NCI-H1436 treated with DMSO at 0.1 percent for 48 hours (cell line): ENCODE measurements around the gene COPE.
"Not testable (repeated sequence)": the region's sequence is repeated elsewhere in the genome, so short reads cannot be mapped to it uniquely, and the experiment has no call there.

Experiments used
- DNase-seq: peaks from one replicate; lab custom pipeline; 2025; lab: John Stamatoyannopoulos, UW

COPE gene

DNA sequence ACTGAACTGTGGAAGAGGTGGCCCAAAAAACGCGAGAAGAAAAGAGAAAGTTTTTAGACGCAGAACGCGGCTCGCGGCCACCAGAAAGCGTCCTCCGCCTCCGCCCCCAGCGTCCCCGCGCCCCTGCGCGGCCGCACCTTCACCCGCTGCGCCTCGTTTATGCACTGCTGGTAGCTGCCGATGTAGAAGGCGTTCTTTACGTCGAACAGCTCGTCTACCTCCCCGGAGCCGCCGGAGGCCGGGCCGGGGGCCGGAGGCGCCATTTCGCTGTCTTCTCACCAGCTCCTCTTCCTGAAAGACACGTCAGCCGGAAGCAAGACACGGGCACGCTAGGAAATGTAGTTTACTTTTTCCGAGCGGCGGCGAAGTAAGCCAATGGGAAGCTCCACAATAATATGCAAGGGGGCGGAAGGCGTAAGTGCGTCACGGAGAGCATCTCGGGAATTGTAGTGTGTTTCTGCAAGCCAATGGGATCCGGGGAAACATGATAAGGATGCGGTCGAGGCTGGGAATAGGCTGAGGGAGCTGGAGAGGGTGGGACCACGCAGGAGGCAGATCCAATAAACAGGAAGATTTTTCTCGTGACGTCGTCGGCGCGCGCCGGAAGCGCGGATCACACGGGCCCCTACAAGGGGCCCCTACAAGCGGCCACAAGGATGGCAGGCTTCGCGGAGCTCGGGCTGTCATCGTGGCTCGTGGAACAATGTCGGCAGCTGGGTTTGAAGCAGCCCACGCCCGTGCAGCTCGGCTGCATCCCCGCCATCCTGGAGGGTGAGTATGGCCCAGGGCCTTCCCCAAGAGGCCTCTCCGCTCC is at the start of gene COPE, which contains the start of gene DDX49:
TSS of gene COPE (minus strand) at position 302 of the 814 bp plus-strand sequence. CDS start at position 263, 39 bp downstream.
TSS of gene DDX49 (plus strand) at position 630 of the 814 bp plus-strand sequence. CDS start at position 657, 27 bp downstream.
- peak; percentile 96 for DNase-seq

GRCh38 chr19:18967358-18968146 is 48.4 kb upstream of the COPE start:
- no peak for DNase-seq

DNA sequence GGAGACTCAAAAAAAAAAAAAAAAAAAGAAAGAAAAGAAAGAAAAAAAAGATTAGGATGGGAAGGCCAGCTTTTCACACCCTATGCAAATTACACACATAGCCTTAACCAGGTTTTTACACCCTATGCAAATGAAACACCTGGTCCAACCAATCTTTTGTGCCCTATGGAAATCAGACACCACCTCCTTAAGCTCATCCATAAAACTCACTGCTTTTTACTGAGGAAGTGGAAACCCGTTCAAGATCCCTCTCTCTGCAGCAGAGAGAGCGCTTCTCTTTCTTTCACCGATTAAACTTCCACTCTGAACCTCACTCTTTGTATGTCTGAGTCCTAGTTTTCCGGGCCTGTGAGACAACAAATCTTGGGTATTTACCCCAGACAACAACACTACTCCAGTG is 47.1 kb upstream of the COPE start:
- no peak for DNase-seq

DNA sequence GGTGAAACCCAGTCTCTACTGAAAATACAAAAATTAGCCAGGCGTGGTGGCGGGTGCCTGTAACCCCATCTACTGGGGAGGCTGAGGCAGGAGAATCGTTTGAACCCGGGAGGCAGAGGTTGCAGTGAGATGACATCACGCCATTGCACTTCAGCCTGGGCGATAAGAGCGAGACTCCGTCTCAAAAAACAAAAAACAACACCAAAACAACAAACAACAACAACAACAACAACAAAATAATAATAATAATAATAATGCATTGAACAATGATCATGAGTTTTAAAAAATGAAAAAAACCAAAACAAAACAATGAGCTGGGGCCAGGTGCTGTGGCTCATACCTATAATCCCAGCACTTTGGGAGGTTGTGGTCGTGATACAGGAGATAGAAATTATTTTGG is 44.9 kb upstream of the COPE start:
- no peak for DNase-seq

DNA sequence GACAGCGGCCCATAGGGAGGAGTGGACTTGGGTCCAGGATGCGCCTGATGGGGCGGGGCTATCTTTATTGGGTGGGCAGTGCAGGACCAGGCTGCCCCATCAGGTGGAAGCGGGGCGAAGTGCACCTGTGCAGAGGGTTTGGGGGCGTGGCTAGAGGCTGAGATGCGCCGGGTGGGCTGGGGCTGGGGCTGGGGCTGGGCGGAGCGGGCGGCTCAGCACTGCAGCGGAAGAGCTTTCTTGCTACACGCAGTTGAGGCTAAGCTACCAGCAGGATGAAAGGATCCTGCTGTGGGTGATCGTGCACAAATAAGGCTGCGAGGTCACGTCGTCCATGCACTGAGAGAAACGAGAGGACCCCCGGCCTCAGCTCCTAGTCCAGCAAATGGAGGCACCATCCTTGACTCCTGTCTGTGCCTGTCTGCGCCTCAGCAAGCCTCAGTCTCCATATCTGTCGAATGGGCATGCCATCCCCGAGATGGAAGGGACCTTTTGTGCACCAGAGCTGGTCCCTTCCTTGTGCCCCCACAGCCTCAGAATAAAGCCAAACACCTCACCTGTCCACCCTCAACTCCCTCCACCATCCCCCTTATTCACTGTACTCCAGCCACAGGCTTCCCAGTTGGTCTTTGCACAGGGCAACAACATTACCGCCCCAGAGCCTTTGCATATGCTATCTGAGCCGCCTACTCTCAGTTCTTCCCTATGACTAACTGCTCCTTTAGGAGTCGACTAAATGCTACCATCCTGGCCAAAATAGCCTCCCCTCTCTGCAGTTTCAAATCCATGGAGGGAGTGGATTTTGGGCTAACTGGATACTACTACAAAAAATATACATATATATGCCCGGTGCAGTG is 42.8 kb upstream of the COPE start:
- DNase-seq = no peak

DNA sequence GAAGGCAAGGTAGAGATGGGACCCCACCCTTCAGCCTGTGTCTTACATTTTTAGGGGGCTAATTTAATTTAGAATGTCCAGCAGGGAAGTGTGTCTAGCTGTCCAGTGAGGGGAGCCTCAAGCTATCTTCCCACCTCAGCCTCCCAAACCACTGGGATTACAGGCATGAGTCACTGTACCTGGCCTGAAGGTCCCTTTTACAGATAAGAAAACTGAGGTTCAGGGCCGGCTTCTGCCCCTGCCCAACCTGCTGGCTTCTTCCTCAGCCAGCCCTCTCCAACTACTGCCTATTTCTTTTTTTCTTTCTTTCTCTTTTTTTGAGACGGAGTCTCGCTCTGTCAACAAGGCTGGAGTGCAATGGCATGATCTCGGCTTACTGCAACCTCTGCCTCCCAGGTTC is 41.2 kb upstream of the COPE start:
- no peak for DNase-seq

GRCh38 chr19:18955042-18955441 is 35.9 kb upstream of the COPE start:
- no peak for DNase-seq

DNA sequence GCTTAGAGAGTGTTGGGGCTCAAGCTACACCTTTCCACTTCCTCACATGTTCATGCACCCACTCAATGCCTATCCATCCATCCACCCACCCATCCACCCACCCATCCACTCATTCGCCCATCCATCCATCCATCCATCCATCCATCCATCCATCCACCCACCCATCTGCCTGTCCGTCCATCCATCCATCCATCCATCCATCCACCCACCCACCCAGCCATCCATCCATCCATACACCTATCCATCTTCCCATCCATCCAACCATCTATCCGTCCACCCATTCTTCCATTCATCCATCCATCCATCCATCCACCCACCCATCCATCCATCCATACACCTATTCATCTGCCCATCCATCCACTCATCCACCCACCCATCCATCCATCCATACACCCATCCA is 34.9 kb upstream of the COPE start:
- no peak for DNase-seq

GRCh38 chr19:18952364-18953003 is 33.3 kb upstream of the COPE start:
- DNase-seq = not testable (repeated sequence)

- DNase-seq = no peak
Observed at GRCh38 chr19:18951721-18952281, 32.6 kb upstream of the COPE start.

DNA sequence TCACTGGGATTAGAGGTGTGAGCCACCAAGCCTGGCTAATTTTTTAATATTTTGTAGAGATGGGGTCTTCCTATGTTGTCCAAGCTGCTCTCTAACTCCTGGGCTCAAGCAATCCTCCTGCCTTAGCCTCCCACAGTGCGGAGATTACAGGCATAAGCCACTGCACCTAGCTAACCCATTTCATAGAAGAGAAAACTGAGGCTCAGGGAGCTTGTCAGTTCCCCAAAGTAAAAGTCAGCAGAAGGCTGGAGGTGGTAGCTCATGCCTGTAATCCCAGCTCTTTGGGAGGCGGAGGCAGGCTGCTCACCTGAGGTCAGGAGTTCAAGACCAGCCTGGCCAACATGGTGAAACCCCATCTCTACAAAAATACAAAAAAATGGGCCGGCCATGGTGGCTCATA is 30.7 kb upstream of the COPE start:
- no peak for DNase-seq

GRCh38 chr19:18948976-18949356 is 29.8 kb upstream of the COPE start:
- no peak for DNase-seq

- no peak for DNase-seq
Observed at GRCh38 chr19:18948075-18948975, 29.1 kb upstream of the COPE start.

GRCh38 chr19:18946918-18947317 is 27.7 kb upstream of the COPE start:
- no peak for DNase-seq

GRCh38 chr19:18946335-18946734 is 27.1 kb upstream of the COPE start:
- DNase-seq = no peak

- DNase-seq = no peak
Observed at GRCh38 chr19:18945297-18945696, 26.1 kb upstream of the COPE start.

DNA sequence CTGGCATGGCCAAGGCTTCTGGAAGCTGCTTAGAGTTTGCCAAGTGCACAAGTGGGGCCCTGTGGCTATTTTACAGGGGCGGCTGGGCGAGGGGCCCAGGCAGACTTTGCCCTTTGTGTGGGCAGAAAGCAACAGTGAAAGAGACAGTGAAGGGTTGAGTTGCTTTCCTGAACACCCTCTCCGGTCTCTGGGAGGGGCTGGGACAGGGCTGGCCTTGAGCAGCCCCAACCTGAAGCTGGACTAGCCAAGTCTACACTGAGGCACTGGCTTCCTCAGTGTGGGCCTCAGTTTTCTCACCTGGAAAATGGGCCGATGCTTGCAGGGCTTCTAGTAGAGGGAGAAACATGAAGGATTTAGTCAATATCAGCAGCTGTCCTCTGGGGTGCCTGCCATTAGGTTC is 24.3 kb upstream of the COPE start:
- DNase-seq = no peak

GRCh38 chr19:18942692-18943091 is 23.5 kb upstream of the COPE start:
- no peak for DNase-seq

DNA sequence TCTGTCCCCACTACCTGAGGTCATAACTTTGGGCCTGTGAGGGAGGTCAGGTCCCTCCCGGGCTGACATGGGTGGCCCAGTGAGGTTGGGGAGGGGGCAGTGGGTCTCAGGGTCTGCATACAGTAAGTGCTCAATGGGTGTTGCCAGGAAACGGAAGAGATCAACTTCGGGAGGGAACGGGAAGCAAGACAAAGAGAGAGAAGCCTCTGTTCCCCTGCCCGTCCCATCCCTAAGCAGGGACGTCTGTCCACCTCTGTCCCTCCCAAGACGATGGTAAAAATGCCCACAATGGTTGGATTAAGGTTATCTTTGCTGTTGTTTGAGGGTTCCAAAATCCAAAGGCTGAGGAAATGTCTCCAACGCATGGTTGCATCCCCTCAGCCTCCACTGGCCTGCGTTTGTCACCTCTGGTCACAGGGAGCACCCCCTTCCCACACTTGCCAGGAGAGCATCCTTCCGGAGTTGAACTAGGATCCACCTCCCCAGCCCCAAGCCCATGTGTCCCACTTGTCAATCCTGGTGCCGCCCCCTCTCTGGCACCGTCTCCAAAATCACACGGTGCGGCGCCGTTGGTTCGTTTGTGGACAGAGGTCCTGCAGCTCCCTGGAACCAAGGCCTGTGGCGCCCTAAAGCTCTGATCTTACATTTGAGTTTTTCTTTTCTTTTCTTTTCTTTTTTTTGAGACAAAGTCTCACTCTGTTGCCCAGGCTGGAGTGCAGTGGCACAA is 22.6 kb upstream of the COPE start:
- DNase-seq = no peak
